IPS DF 6.9 (cell line): ENCODE data around the gene PPP2R1B.

Experiments
- DNase-seq: peaks from one replicate; pipeline ENCODE4 v3.0.0-alpha.2; 2013; ENCODE audit warnings: low read depth, low spot score
- H3K27ac ChIP-seq: one replicate; pipeline ENCODE4 v1.5.1; 2013; ENCODE audit warnings: low read length, control low read depth
- H3K27me3 ChIP-seq: 2 replicates; pipeline ENCODE4 v1.6.1; 2013; ENCODE audit warnings: mild to moderate bottlenecking, low read length; ENCODE audit not compliant: control insufficient read depth, insufficient read depth
- H3K36me3 ChIP-seq: 2 replicates; pipeline ENCODE4 v1.6.1; 2013; ENCODE audit warnings: low read length; ENCODE audit not compliant: control insufficient read depth, insufficient read depth
- H3K4me1 ChIP-seq: 2 replicates; pipeline ENCODE4 v1.6.1; 2013; ENCODE audit warnings: low read length; ENCODE audit not compliant: control insufficient read depth, insufficient read depth
- H3K4me3 ChIP-seq: 2 replicates; pipeline ENCODE4 v1.5.1; 2013; ENCODE audit warnings: mild to moderate bottlenecking, low read length
- H3K9me3 ChIP-seq: 2 replicates; pipeline ENCODE4 v1.6.1; 2013; ENCODE audit warnings: low read length, inconsistent platforms; ENCODE audit not compliant: control insufficient read depth, insufficient read depth
- WGBS: extraction: QIAGEN DNeasy Blood & Tissue Kit; methylation state at CpG from one replicate; pipeline ENCODE4 v1.1.7; 2013; ENCODE audit warnings: mixed read lengths, missing lambda C conversion rate; ENCODE audit not compliant: insufficient read length, insufficient coverage; 5-methylcytosine and 5-hydroxymethylcytosine counted together

PPP2R1B gene

GRCh38 chr11:111749646-111750045 is 16.5 kb downstream of the PPP2R1B start:
- Histone ChIP-seq H3K27ac (no peak overlapping the region), H3K27me3 (no peaks in the 10 kb centered on the region), H3K36me3 (peaks cover 11% of the 10 kb centered on the region), H3K4me3 (no peak overlapping the region), H3K9me3 (no peaks in the 10 kb centered on the region), H3K4me1 (no peaks in the 10 kb centered on the region)
- no peak for DNase-seq

DNA sequence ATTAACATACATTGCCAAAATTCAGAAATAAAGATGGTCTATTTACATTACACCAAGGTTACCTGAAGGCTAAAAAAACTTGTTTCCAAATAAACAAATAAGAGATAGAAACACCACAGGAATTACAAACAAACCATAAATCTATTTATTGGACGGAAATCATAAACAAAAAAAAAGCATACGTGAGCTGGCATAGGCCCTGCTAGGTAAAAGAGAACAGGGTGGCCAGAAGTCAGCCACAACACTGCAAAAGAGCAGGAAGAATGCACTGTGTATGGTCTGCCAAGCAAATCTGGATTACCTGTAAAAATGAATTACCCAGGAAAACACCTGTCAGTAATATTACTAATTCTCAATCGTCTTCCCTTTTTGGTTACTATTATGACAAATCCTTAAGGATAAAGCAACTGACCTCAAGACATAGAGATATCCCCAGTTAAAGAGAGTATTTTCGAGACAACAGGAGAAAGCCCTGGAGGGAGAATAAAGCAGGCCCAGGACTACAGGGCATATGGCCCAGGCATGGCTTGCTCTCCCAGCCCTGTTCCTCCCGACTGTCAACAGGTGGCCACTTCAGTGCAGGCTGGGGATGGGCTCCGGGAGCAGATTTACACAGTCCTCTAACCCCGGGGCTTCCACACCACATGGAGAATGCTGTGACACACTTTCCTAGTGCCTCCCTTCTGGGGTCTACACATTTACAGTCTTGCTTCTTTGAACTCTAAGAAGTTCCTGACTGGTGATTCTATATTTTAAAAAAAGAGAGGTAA is 18.0 kb downstream of the PPP2R1B start:
- H3K27me3 ChIP-seq: no peaks in the 10 kb centered on the region
- no peak for DNase-seq
- no peaks in the 10 kb centered on the region for H3K9me3 ChIP-seq
- H3K36me3 ChIP-seq: peaks cover 14% of the 10 kb centered on the region
- WGBS: no CpG with 5 or more reads among the region's 7 CpGs
- no peaks in the 10 kb centered on the region for H3K4me1 ChIP-seq
- no peak overlapping the region for H3K27ac ChIP-seq
- no peak overlapping the region for H3K4me3 ChIP-seq

- H3K27ac ChIP-seq: no peak overlapping the region
- no peak overlapping the region for H3K4me3 ChIP-seq
- H3K27me3 ChIP-seq: no peaks in the 10 kb centered on the region
- DNase-seq: no peak
- no peaks in the 10 kb centered on the region for H3K4me1 ChIP-seq
- peaks cover 12% of the 10 kb centered on the region; the same call in 1 of the 2 replicates for H3K36me3 ChIP-seq
- H3K9me3 ChIP-seq: no peaks in the 10 kb centered on the region
- WGBS: no CpG with 5 or more reads among the region's 6 CpGs
Observed at GRCh38 chr11:111745719-111746504, 20.3 kb downstream of the PPP2R1B start.

GRCh38 chr11:111743700-111744099 is 22.5 kb downstream of the PPP2R1B start:
- Histone ChIP-seq H3K27ac (no peak overlapping the region), H3K4me1 (no peaks in the 10 kb centered on the region), H3K36me3 (peaks cover 12% of the 10 kb centered on the region; the same call in 1 of the 2 replicates), H3K27me3 (no peaks in the 10 kb centered on the region), H3K9me3 (no peaks in the 10 kb centered on the region), H3K4me3 (no peak overlapping the region)
- no CpG with 5 or more reads among the region's 2 CpGs for WGBS
- DNase-seq: no peak

DNA sequence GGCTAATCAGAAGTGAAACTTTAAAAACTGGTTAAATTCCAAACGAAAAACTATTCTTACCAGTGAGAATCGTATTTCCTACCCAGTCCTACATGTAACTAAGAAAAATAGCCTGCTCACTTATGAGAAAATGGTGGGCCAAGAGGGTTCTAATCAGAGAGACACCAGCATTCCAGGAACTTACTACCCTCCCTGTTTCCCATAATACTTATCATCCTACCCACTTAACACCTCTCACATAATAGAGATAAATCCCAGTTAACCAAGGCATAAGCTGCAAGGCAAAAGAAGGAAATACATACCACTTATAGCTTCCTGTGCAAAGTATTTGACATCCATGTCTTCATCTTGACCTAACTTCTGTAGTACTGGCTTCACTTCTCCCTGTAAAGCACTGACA is 24.4 kb downstream of the PPP2R1B start:
- WGBS: no CpG with 5 or more reads among the region's 2 CpGs
- no peak overlapping the region for H3K4me3 ChIP-seq
- no peaks in the 10 kb centered on the region for H3K27me3 ChIP-seq
- no peaks in the 10 kb centered on the region for H3K9me3 ChIP-seq
- no peak overlapping the region for H3K27ac ChIP-seq
- H3K4me1 ChIP-seq: peaks cover 2% of the 10 kb centered on the region; the same call in 1 of the 2 replicates
- H3K36me3 ChIP-seq: peaks cover 7% of the 10 kb centered on the region; the same call in 1 of the 2 replicates
- no peak for DNase-seq

DNA sequence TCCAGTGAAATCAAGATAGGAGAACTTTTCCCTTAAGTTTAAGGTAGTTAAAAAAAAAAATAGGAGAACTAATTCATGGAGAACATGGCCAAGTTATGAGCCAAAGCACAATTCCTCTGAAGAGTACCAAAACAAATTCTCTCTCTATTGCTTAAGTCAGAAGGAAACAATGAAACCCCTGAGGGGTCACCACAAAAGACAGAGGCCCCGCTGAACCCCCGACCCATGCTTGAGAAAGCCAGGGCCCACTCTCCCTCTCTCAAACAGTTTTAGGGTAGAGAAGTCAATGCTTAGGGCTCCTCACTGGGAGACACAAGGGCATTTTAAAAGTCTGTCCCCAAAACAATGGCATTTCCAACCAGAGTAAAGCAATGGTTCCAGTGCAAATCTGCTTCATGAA is 26.9 kb downstream of the PPP2R1B start:
- H3K9me3 ChIP-seq: no peaks in the 10 kb centered on the region
- no peak overlapping the region for H3K27ac ChIP-seq
- H3K27me3 ChIP-seq: no peaks in the 10 kb centered on the region
- peaks cover 5% of the 10 kb centered on the region; the same call in 1 of the 2 replicates for H3K36me3 ChIP-seq
- peaks cover 2% of the 10 kb centered on the region; the same call in 1 of the 2 replicates for H3K4me1 ChIP-seq
- no peak overlapping the region for H3K4me3 ChIP-seq
- DNase-seq: no peak
- WGBS: no CpG with 5 or more reads among the region's 2 CpGs

DNA sequence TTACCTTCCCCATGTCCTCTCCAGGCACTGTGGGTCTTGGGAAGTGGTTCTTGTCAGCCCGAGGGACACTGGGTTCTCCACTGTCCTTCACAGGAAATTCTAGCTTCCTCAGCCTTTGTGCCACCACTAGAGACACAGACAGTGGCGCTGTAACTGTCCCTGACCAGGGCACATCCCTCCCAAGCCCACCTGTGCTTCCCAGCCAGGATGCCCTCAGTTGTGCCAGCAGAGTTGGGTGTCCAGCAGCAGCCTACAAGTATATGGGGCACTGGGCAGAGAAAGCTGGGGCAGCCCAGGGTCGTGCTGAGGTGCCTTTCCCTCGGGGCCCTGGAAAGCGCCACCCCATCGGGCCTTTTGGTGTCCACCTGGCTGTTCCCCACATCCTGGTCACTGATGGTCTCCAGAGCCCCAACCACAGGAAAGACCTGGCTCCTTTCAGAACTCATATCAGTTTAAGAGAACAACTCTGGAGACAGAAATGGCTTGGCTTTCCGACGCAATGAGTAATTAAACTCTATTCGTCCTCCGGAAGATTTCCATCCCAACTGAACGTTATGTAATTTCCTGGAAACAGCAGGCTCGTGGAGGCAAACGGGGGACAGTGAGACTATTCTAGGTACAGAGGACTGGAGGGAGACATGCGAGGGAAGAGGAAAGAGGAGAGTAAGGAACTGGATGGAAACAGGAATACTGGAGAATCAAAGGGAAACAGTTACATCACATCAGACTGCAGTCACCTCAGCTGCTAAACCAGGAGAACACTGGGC is 28.6 kb downstream of the PPP2R1B start:
- no peak overlapping the region for H3K4me3 ChIP-seq
- no CpG with 5 or more reads among the region's 14 CpGs for WGBS
- H3K27ac ChIP-seq: no peak overlapping the region
- H3K36me3 ChIP-seq: peaks cover 2% of the 10 kb centered on the region; the same call in 1 of the 2 replicates
- H3K9me3 ChIP-seq: no peaks in the 10 kb centered on the region
- no peaks in the 10 kb centered on the region for H3K27me3 ChIP-seq
- peaks cover 2% of the 10 kb centered on the region for H3K4me1 ChIP-seq
- no peak for DNase-seq

DNA sequence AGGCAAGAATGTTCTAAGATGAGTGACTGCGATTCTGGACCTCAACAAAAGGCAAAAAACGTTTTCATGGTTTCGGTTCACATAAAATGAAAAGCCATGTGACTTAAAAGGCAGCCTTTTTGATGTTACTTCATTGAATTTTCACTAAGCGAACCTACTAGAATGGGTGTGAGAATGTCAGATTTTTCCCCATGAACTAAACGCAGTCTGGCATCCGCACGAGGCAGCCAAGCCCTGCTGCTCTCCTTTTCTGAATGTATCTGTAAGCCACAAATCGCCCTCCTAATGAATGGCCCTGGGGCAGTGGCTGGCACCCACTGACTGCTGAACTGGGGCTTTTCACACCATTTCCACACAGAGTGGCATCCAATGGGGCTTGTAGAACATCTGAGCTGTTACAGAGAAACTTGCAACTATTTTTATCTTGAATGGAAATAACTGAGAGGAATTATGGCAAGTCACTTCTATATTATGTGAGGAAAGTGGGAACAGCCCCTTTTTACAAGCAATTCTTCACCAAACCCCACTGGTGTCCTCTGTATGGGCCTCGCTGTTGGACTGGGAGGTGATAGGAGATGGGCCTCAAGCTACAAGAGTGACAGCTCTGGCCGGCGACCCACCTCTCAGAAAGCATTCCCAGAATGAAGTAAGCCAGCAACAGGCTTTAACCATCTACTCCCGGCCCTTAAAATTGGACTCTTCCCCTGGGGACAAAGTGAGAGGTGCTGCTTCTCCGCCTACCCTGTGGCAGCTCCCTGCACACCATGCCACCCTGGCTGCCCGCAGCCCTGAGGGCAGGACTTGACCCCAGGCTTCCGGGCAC is 29.4 kb downstream of the PPP2R1B start:
- Histone ChIP-seq H3K27me3 (no peaks in the 10 kb centered on the region), H3K4me3 (no peak overlapping the region), H3K36me3 (peaks cover 2% of the 10 kb centered on the region; the same call in 1 of the 2 replicates), H3K4me1 (peaks cover 2% of the 10 kb centered on the region), H3K9me3 (no peaks in the 10 kb centered on the region), H3K27ac (no peak overlapping the region)
- no peak for DNase-seq
- WGBS: no CpG with 5 or more reads among the region's 15 CpGs

DNA sequence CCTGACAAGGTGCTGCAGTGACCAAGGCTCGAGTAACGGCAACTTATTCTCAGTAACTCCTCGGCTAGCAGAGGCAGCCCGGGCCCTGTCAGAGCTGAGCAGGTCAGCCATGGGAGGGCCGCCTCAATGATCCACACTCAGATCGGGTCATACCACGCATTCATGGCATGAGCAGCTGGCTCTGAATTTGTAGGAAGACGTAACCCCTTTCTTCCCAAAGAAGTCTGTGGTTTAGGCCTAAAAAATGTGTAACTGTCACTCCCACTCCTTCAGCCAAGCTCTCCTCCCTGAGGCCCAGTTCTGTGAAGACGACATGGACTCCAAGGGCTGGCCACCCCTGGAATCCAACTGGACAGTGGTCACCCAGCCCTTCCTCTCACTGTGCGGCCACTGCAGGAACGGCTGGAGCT is 30.0 kb downstream of the PPP2R1B start:
- WGBS: no CpG with 5 or more reads among the region's 11 CpGs
- no peaks in the 10 kb centered on the region for H3K27me3 ChIP-seq

More for the DNA sequence above, 30.0 kb downstream of the PPP2R1B start:
- DNase-seq: no peak
- Histone ChIP-seq H3K27ac (no peak overlapping the region), H3K36me3 (peaks cover 2% of the 10 kb centered on the region; the same call in 1 of the 2 replicates), H3K4me1 (peaks cover 2% of the 10 kb centered on the region), H3K9me3 (no peaks in the 10 kb centered on the region), H3K4me3 (no peak overlapping the region)
